ENCODE results near the gene DRD4. TPM values are rescaled to one million over a fixed set of nuclear protein-coding genes. Genes with fewer than 3 reads are reported as not detected.

DRD4 gene
- total and polyA plus RNA-seq, 2 of the 8 experiments (the other 6 are each of a cell fraction or from before 2014, with no cell fraction given), result 3.4 to 4.9 TPM

DNA sequence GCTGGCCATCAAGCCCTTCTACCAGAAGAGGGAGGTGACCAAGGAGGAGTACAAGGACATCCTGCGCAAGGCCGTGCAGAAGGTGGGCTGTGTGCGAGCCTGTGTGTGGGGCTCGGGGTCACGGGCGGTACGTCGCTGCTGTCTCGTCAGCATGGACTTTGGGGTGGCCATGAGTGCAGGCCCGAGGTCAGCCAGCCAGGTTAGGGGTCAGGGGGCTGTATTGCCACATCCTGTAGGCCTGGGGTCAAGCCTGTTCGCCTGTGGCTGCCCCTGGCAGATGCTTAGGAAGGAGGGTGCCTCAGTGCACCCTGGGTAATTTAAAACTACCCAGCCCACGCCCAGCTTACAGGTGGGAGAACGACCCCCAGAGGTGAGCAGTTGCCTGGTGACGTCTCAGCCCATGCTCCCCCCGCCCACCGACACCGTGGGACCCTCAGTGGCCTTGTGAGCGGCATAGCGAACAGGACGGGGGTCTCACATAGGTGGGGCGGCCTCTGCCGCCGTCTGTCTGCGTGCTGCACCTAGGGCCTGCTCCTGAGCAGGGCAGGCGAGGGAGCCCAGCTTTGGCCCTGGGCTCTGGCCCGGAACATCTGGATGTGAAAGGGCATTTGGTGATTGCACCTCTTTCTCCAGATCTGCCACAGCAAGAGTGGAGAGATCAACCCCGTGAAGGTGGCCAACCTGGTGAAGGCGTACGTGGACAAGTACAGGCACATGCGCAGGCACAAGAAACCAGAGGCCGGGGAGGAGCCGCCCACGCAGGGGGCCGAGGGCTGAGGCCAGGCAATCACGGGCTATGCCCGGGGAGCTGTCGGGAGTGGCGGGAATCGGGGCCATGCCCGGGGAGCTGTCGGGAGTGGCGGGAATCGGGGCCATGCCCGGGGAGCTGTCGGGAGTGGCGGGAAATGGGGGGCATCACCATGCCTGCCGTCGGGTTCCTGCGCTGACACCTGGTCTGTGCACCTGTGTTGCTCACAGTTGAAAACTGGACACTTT is 25.8 kb upstream of the DRD4 start:
- POLR2A ChIA-PET (ENCODE audit: partially characterized antibody), result interaction anchor here (1.1 to 1.5 kb wide), 8 partner anchors 10 to 146 kb away, joined by 3 to 6 read pairs (median 3); partner anchors contain the start of genes LMNTD2 and RASSF7
- peaks cover 23 to 61% (median 51%) of the 10 kb centered on the region in 4 experiments for H3K36me3 ChIP-seq (ENCODE audit: control insufficient read depth in 2 of 4, insufficient read depth in 4 of 4, low read length in 3 of 4)
- 94% methylated on average over 41 of the region's 49 CpGs; no CpG with 5 or more reads in 1 of the 2 experiments for WGBS, 2 experiments (ENCODE audit: extremely low coverage in 1 of 2, insufficient coverage in 1 of 2, insufficient read length in 1 of 2, insufficient replicate concordance in 2 of 2, low coverage in 1 of 2, low lambda C conversion rate in 2 of 2, missing lambda C conversion rate in 1 of 2)

More for the DNA sequence above, 25.8 kb upstream of the DRD4 start:
- CTCF ChIA-PET (ENCODE audit: partially characterized antibody), result interaction anchor here (0.8 to 2.4 kb wide), 13 partner anchors 8 to 115 kb away, joined by 3 to 9 read pairs (median 4); no protein-coding TSS in a partner anchor
- Histone ChIP-seq H2BK20ac (ENCODE audit: low read length) (no peak overlapping the region), H3K79me2 (ENCODE audit: control insufficient read depth in 1 of 2, insufficient read depth in 2 of 2, low read length in 2 of 2) (no peaks in the 10 kb centered on the region), H4K91ac (replicated peaks; ENCODE audit: insufficient read length, low read length) (no peak overlapping the region), H3K27ac (ENCODE audit: low read depth, low read length) (no peak overlapping the region), H3K23me2 (ENCODE audit: low read depth, low read length) (peaks cover 3% of the 10 kb centered on the region; the same call in 1 of the 2 replicates), H2BK120ac (replicated peaks; ENCODE audit: low read depth, low read length) (no peak overlapping the region), H3K4me3 (ENCODE audit: extremely low read depth in 1 of 4, insufficient read depth in 2 of 4, low read depth in 3 of 4, low read length in 4 of 4) (no peak overlapping the region), H2AFZ (ENCODE audit: low read length) (no peak overlapping the region), H4K8ac (ENCODE audit: extremely low read depth, insufficient read depth, low read length) (no peak overlapping the region; the same call in 1 of the 2 replicates), H3K56ac (replicated peaks; ENCODE audit: insufficient read length, low read depth, low read length) (no peak overlapping the region), H4K20me1 (replicated peaks in 1 of 2; ENCODE audit: control insufficient read depth in 1 of 2, insufficient read depth in 2 of 2, low read length in 2 of 2) (peaks cover 25 to 31% of the 10 kb centered on the region in 2 experiments), H3K9ac (replicated peaks in 1 of 4; ENCODE audit: extremely low read depth in 1 of 4, low read depth in 3 of 4, low read length in 3 of 4) (no peak overlapping the region), H2BK5ac (ENCODE audit: low read depth, low read length) (no peak overlapping the region), H3K4ac (replicated peaks; ENCODE audit: insufficient read length, low read depth, low read length) (no peak overlapping the region), H3K18ac (ENCODE audit: extremely low read depth, low read length) (no peak overlapping the region), H2BK12ac (ENCODE audit: low read depth, low read length) (no peak overlapping the region), H3K14ac (ENCODE audit: insufficient read length) (no peak overlapping the region), H4K5ac (ENCODE audit: insufficient read length, low read depth, low read length) (no peak overlapping the region), H2AK5ac (ENCODE audit: low read depth, low read length) (no peak overlapping the region), H3K79me1 (ENCODE audit: low read depth, low read length) (peaks cover 10% of the 10 kb centered on the region), H3K23ac (ENCODE audit: insufficient read length) (no peak overlapping the region), H3K9me3 (ENCODE audit: insufficient read depth in 2 of 2, low read depth in 1 of 2, low read length in 1 of 2) (no peaks in the 10 kb centered on the region), H3K27me3 (replicated peaks in 1 of 4; ENCODE audit: control insufficient read depth in 3 of 4, extremely low read depth in 1 of 4, insufficient read depth in 3 of 4, low read length in 3 of 4) (no peaks in the 10 kb centered on the region), H3K4me1 (replicated peaks in 1 of 4; ENCODE audit: control insufficient read depth in 3 of 4, insufficient read depth in 4 of 4, low read length in 3 of 4) (peaks cover 0 to 13% (median 3%) of the 10 kb centered on the region in 4 experiments; a peak in 5 of 7 replicates), H2BK15ac (ENCODE audit: low read length) (no peak overlapping the region), H3K4me2 (ENCODE audit: insufficient read depth in 1 of 2, low read depth in 2 of 2, low read length in 2 of 2) (no peak overlapping the region)
- TF ChIP-seq RAD21 (IDR thresholded peaks at IDR 0.05 in 1 of 2, conservative IDR thresholded peaks at IDR 0.05 in 1 of 2; ENCODE audit: low read depth in 2 of 2, low read length in 2 of 2) (no peak), ZNF274 (IDR thresholded peaks at IDR 0.05; ENCODE audit: borderline replicate concordance, extremely low read depth, low read length) (no peak), EP300 (IDR thresholded peaks at IDR 0.05; ENCODE audit: borderline replicate concordance in 1 of 2, low read depth in 2 of 2, low read length in 2 of 2) (no peak), GTF2F1 (IDR thresholded peaks at IDR 0.05; ENCODE audit: borderline replicate concordance, low read depth, low read length) (no peak), SRF (IDR thresholded peaks at IDR 0.05; ENCODE audit: low read depth, low read length) (no peak), CREB1 (IDR thresholded peaks at IDR 0.05) (no peak), RXRA (IDR thresholded peaks at IDR 0.05; ENCODE audit: insufficient read depth, low read depth, low read length) (no peak), HDAC6 (IDR thresholded peaks at IDR 0.05; ENCODE audit: low read depth, low read length) (no peak), EZH2 (IDR thresholded peaks at IDR 0.05; ENCODE audit: low read depth, low read length, severe bottlenecking) (no peak), KDM5A (IDR thresholded peaks at IDR 0.05; ENCODE audit: low read length) (no peak)
- DNase-seq (ENCODE audit: low read depth in 1 of 2, low spot score in 2 of 2) (no peak), FAIRE-seq (no peak)

Measured in H1 (cell line).